ENCODE results near the gene GPR171. TPM values are rescaled to one million over a fixed set of nuclear protein-coding genes. Genes with fewer than 3 reads are reported as not detected.

The GPR171 gene
- total and polyA plus RNA-seq, 2 of the 13 experiments (the other 11 are each of a cell fraction or from before 2014, with no cell fraction given): not detected

DNA sequence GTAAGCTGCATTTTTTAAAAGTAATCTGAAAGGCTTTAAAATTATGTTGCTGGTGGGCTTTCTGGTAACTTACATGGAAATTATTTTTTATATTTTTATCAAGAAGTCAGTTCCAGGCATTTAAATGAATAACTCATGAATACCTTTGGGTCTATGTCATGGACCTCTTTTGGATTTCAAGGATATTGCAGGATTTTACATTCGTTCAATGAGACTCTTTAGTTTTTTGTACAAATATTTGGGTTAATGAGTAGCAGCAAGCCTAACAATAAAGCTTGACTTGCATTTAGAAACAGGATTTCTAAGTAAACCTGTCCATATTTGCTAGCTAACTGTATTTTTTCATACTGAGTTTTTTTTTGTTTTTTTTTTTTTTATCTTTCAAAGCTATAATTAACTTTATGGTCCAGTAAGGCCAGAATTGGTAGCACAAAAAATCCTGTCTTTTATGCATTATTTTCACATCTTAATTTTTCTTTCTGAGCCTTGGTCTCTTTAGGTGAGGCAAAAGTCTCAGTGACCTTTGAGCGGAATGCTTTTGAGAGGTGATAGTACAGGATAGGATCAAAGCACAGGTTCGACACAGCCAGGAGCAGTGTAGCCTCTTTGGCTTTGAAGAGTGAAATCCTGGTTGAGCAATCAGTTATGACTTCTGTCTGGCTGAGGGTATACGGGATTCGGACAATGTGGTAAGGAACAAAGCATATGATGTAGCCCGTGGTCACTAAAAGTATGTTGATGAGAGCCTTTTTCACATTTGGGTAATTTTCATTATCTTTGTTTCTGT is 4.8 kb downstream of the GPR171 start (continued):
- TF ChIP-seq, protein P1, sequence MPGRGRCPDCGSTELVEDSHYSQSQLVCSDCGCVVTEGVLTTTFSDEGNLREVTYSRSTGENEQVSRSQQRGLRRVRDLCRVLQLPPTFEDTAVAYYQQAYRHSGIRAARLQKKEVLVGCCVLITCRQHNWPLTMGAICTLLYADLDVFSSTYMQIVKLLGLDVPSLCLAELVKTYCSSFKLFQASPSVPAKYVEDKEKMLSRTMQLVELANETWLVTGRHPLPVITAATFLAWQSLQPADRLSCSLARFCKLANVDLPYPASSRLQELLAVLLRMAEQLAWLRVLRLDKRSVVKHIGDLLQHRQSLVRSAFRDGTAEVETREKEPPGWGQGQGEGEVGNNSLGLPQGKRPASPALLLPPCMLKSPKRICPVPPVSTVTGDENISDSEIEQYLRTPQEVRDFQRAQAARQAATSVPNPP (CRISPR knock-in tag; IDR thresholded peaks at IDR 0.05): no peak
- TF ChIP-seq, protein P2, sequence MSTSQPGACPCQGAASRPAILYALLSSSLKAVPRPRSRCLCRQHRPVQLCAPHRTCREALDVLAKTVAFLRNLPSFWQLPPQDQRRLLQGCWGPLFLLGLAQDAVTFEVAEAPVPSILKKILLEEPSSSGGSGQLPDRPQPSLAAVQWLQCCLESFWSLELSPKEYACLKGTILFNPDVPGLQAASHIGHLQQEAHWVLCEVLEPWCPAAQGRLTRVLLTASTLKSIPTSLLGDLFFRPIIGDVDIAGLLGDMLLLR (CRISPR knock-in tag; IDR thresholded peaks at IDR 0.05): no peak
- TF ChIP-seq SNRNP70 (IDR thresholded peaks at IDR 0.05; ENCODE audit: low read depth, low read length): no peak
- peak; percentile 99 for TF ChIP-seq CEBPB (IDR thresholded peaks at IDR 0.05; ENCODE audit: borderline replicate concordance, low read depth, low read length)
- TF ChIP-seq ZNF564 (CRISPR knock-in tag; IDR thresholded peaks at IDR 0.05): no peak
- no peak; the same call in 1 of the 2 replicates for TF ChIP-seq NKX3-1 (CRISPR knock-in tag; IDR thresholded peaks at IDR 0.05)
- TF ChIP-seq RBM39 (IDR thresholded peaks at IDR 0.05; ENCODE audit: low read depth, low read length, poor library complexity, severe bottlenecking): no peak
- TF ChIP-seq, protein P3, sequence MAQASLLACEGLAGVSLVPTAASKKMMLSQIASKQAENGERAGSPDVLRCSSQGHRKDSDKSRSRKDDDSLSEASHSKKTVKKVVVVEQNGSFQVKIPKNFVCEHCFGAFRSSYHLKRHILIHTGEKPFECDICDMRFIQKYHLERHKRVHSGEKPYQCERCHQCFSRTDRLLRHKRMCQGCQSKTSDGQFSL (CRISPR knock-in tag; IDR thresholded peaks at IDR 0.05): no peak
- peak; percentile 83; the same call in 1 of the 2 replicates for TF ChIP-seq ZNF12 (CRISPR knock-in tag; IDR thresholded peaks at IDR 0.05)
- TF ChIP-seq, protein P4, sequence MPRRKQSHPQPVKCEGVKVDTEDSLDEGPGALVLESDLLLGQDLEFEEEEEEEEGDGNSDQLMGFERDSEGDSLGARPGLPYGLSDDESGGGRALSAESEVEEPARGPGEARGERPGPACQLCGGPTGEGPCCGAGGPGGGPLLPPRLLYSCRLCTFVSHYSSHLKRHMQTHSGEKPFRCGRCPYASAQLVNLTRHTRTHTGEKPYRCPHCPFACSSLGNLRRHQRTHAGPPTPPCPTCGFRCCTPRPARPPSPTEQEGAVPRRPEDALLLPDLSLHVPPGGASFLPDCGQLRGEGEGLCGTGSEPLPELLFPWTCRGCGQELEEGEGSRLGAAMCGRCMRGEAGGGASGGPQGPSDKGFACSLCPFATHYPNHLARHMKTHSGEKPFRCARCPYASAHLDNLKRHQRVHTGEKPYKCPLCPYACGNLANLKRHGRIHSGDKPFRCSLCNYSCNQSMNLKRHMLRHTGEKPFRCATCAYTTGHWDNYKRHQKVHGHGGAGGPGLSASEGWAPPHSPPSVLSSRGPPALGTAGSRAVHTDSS (CRISPR knock-in tag; conservative IDR thresholded peaks at IDR 0.05): no peak
- TF ChIP-seq, protein P5, sequence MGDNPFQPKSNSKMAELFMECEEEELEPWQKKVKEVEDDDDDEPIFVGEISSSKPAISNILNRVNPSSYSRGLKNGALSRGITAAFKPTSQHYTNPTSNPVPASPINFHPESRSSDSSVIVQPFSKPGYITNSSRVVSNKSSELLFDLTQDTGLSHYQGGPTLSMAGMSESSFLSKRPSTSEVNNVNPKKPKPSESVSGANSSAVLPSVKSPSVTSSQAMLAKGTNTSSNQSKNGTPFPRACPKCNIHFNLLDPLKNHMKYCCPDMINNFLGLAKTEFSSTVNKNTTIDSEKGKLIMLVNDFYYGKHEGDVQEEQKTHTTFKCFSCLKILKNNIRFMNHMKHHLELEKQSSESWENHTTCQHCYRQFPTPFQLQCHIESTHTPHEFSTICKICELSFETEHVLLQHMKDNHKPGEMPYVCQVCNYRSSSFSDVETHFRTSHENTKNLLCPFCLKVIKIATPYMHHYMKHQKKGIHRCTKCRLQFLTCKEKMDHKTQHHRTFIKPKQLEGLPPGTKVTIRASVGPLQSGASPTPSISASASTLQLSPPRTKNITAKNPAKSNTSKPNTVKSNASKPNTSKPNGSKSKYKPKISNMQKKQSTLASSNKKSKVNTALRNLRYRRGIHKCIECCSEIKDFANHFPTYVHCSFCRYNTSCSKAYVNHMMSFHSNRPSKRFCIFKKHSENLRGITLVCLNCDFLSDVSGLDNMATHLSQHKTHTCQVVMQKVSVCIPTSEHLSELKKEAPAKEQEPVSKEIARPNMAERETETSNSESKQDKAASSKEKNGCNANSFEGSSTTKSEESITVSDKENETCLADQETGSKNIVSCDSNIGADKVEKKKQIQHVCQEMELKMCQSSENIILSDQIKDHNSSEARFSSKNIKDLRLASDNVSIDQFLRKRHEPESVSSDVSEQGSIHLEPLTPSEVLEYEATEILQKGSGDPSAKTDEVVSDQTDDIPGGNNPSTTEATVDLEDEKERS (CRISPR knock-in tag; IDR thresholded peaks at IDR 0.05): no peak
- TF ChIP-seq, protein P6, sequence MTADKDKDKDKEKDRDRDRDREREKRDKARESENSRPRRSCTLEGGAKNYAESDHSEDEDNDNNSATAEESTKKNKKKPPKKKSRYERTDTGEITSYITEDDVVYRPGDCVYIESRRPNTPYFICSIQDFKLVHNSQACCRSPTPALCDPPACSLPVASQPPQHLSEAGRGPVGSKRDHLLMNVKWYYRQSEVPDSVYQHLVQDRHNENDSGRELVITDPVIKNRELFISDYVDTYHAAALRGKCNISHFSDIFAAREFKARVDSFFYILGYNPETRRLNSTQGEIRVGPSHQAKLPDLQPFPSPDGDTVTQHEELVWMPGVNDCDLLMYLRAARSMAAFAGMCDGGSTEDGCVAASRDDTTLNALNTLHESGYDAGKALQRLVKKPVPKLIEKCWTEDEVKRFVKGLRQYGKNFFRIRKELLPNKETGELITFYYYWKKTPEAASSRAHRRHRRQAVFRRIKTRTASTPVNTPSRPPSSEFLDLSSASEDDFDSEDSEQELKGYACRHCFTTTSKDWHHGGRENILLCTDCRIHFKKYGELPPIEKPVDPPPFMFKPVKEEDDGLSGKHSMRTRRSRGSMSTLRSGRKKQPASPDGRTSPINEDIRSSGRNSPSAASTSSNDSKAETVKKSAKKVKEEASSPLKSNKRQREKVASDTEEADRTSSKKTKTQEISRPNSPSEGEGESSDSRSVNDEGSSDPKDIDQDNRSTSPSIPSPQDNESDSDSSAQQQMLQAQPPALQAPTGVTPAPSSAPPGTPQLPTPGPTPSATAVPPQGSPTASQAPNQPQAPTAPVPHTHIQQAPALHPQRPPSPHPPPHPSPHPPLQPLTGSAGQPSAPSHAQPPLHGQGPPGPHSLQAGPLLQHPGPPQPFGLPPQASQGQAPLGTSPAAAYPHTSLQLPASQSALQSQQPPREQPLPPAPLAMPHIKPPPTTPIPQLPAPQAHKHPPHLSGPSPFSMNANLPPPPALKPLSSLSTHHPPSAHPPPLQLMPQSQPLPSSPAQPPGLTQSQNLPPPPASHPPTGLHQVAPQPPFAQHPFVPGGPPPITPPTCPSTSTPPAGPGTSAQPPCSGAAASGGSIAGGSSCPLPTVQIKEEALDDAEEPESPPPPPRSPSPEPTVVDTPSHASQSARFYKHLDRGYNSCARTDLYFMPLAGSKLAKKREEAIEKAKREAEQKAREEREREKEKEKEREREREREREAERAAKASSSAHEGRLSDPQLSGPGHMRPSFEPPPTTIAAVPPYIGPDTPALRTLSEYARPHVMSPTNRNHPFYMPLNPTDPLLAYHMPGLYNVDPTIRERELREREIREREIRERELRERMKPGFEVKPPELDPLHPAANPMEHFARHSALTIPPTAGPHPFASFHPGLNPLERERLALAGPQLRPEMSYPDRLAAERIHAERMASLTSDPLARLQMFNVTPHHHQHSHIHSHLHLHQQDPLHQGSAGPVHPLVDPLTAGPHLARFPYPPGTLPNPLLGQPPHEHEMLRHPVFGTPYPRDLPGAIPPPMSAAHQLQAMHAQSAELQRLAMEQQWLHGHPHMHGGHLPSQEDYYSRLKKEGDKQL (CRISPR knock-in tag; IDR thresholded peaks at IDR 0.05; ENCODE audit: low read depth): peak; percentile 87
- TF ChIP-seq ZFP36L2 (CRISPR knock-in tag; IDR thresholded peaks at IDR 0.05): no peak
- no peak for TF ChIP-seq MTA1 (CRISPR knock-in tag; IDR thresholded peaks at IDR 0.05; ENCODE audit: borderline replicate concordance)

Measured in HepG2 (cell line).